ENCODE results near the gene RNF214. TPM values are rescaled to one million over a fixed set of nuclear protein-coding genes. Genes with fewer than 3 reads are reported as not detected.
A peak's percentile ranks its signal among the peaks of the same experiment; 100 is the strongest.
"Not testable (repeated sequence)": the region's sequence is repeated elsewhere in the genome, so short reads cannot be mapped to it uniquely, and the experiment has no call there.

RNF214 gene
- total RNA-seq, 1 donor from 2014 or later = 14.8 TPM

- DNase-seq (ENCODE audit: low read depth) = no peak
Measured at GRCh38 chr11:117313091-117313490, 80.6 kb downstream of the RNF214 start.

DNA sequence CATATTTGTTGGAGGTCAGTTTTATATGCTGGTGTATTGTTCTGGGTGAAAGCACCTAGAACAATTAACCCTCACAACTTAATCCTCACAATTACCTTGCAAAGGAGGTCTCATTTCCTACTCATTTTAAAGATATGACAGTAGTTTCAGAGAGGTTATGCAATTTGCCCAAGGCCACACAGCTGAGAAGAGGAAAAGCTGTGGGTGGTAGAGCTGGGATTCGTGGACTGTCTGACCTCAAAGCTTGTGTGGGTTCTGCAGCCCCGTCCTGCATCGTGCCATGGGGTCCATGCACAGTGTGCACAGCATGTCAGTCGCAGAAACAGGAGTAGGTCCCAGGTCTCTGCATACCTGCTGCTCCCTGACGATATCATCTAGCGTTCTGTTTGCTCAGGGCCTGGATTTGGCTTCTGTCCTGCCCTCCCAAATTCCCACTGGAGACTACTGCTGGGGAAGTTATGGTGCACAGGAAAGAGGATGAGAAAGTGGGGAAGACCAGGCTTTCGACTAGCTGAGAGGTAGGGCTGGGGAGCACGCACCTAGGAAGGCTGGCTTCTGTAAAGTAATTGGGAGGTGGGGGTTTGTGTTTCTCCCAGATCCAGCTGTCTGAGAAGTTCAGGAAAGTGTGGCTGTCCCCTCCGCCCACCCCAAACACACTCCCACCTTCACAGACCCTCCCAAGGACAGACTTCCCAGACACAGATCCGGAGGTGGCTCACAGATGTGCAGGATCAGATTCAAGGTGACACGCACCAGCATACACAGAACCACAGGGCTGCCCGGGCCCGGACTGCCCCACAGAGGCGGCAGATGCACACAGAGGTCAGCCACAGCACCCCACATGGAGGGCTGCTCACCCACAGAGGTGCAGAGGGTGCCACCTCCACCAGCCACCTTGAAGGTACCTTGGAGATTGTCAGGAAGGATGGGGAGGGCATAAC, 81.6 kb downstream of the RNF214 start:
- DNase-seq (ENCODE audit: low read depth) = no peak

DNA sequence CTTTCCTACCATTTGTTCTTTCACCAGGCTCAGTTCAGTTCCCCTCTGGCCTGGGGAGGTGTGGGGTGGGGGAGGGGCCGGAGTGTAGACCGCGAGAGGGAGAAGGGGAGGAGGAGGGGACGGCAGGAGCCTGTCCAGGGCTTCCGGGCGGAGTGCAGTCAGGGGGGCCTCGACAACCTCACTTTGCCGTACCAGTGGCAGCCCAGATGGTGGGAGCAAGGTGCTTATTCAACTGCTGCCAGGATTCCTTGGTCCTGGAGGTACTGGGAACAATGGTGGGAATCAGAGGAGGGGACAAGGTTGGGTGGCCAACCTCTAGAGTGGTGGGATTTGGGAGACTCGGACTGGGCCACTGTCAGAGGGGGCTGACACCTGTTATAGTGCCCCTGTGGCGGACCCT, 82.4 kb downstream of the RNF214 start:
- DNase-seq (ENCODE audit: low read depth) = peak; percentile 9

DNA sequence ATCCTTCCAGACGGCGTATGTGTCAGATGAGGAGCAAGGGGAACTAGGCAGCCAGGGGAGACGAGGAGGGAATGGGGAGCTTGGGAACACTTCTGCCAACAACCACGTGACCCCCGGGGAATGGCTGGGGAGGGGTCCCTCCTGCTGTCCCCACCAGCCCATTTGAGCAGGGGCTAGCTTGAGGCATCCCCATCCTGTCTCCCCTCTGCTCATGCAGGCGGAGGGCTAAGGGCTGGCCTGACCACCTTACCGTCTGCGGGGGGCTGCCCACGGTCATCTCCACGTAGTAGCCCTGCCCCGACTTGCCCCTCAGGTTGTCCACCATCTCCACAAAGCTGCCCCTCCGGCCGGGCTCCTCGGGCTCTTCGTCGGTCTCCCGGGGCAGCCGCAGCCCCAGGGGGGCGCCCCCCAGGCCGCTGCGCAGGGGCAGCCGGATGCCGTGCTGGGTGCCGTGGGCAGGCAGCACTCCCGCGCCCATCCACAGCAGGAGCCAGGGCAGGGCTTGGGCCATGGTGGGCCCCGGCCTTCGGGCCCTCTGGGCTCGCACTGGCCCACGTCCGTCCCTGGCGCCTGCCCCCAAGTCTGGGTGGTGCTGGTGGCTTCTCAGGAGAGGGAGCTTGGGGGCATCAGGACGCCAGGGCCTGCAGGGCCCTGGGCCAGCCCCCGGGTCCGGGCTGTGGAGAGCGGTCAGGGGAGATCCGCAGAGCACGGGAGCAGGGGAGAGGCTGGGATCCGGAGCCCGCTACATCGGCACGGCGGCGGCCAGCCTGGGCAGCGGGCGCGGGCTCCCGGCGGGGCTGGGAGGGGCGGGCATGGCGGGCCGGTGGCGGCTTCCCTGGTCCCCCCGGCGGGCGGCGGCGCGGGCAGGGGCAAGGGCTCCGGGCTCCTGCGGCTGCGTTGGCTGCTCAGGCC, 83.1 kb downstream of the RNF214 start:
- no peak for DNase-seq (ENCODE audit: low read depth)

- peak; percentile 93 for DNase-seq (ENCODE audit: low read depth)
Measured at GRCh38 chr11:117316197-117316961, 83.9 kb downstream of the RNF214 start, which contains the start of gene BACE1. TSS of gene BACE1 (minus strand) at chr11:117316256. CDS start at chr11:117315795, 461 bp downstream.

DNA sequence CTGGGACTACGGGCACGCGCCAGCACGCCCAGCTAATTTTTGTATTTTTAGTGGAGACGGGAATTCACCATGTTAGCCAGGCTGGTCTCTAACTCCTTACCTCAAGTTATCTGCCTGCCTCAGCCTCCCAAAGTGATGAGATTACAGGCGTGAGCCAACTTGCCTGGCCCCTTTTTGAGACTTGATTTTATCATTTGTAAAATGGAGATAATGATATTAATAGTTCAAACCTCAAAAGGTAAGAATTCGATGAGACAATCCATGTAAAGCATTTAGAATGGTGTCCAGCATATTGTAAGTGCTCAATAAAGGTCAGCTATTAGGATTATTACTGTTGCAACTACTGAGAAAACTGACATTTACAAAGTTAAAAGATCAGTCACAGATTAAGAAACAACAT, 86.3 kb downstream of the RNF214 start:
- DNase-seq (ENCODE audit: low read depth) = no peak

DNA sequence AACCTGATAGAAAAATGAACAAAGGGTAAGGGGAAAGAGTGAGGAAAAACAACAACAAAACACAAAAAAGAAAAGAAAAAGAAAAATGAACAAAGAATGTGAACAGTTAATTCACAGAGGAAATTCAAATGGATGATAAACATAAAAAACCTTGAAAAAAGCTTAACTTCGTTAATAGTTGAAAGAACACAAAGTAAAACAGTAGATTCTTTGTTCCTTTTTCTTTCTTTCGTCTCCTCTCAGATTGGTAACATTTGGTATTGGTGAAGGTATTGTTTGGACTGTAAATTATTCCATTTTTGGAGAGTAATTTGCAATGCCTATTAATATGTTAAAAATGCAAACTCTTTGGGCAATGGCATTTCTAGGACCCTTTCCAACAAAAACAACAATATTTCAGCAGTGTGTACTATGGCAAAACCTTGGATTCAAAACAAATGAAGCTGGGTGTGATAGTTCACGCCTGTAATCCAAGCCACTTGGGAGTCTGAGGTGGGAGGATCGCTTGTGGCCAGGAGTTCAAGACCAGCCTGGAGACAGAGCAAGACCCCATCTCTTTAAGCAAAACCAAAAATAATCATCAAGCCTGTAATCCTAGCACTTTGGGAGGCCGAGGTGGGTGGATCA, 86.9 kb downstream of the RNF214 start:
- DNase-seq (ENCODE audit: low read depth) = peak; percentile 15

- DNase-seq (ENCODE audit: low read depth) = not testable (repeated sequence)
Measured at GRCh38 chr11:117327255-117327566, 94.7 kb downstream of the RNF214 start.

DNA sequence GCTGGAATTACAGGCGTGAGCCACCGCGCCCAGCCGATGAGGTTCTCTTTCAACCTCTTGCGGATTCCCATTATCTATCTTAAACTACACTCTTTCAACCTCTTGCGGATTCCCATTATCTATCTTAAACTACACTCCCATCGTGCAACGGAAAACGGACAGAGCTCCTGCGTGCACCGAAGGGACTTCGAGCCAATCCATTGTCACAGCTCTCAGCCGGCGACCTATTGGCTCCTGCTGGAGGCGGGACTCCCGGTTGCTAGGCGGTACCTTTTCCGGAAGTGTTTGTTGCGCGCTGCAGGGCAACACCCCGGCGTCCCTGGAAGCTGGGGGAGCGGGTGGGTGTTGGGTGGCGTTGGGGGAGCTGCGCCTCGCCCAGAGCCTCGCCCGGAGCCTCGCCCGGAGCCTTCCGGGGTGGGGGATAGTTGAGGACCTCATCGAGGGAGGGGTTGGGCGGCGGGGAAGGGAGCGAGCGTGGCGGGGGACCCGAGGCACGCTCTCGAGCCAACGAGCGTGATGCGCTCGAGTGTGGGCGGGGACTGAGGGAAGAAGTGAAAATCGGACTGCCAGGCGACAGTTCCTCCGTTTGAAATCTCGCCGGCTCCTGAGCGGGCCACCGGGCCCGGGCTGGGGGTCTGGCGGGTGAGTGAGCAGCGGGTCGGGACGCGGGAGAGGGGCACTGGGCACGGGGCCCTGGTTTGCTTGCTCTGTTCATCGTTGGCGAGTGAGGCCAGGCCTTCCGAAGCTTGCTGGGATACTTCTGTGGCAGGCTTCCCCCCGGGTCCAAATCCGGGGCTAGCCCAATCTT, 95.3 kb downstream of the RNF214 start, which contains the start of gene CEP164:
Gene CEP164, plus strand, starts transcription at position 288 of the 808 bp plus-strand sequence. CDS start 10,733 bp downstream, outside the sequence.
- peak; percentile 98 for DNase-seq (ENCODE audit: low read depth)

- DNase-seq (ENCODE audit: low read depth) = peak; percentile 42
Measured at GRCh38 chr11:117328375-117329010, 96.0 kb downstream of the RNF214 start.

DNA sequence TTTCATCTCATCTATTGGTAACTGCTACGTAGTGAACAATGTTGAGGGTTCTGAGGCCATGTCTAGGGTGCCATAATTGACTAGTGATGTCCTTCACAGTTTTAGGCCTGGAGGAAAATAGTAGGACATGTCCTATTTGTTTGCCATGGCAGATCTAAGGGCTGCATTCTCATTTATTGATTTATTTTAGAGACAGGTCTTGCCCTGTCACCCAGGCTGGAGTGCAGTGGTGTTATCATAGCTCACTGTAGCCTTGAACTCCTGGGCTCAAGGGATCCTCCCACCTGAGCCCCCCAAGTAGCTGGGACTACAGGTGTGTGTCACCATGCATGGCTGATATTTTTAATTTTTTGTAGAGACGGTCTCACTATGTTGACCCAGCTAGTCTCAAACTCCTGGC, 100.4 kb downstream of the RNF214 start:
- DNase-seq (ENCODE audit: low read depth) = no peak

DNA sequence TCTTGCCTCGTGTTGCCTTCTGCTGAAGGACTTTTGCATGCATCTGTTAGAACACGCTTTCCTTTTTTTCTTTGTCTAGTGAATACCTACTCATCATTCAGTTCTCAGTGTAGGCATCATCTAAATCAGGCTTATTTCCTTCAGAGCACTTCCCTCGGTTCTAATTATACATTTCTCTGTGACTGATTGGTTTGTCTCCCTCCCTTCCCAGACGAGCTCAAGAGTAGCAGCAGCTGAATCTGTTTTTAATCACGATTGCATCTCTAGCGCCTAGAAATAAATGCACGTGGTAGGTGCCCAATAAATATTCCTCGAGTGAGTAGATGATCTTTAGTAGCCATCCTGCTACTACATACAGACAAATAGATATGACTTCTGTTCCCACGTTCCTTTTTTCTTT, 101.4 kb downstream of the RNF214 start:
- DNase-seq (ENCODE audit: low read depth) = peak; percentile 47

DNA sequence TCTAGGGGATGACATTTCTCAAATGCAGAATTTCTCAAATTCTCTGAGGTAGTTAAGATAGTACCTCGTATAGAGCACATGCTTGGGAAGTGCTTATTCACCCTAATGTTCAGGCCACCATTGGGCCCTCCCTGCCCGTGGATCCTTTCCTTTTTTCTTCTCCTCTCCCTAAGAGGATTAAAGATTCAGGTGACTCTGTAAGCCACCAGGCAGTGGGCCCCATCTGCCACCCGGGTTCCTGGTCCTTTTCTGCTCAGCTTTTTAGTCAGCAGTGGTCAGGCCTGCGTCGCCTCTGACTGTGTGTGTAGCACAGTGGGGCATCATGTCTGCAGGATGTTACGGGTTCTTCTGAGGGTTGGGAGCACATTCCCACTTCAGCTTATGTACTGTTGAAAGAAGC, 102.4 kb downstream of the RNF214 start:
- no peak for DNase-seq (ENCODE audit: low read depth)

DNA sequence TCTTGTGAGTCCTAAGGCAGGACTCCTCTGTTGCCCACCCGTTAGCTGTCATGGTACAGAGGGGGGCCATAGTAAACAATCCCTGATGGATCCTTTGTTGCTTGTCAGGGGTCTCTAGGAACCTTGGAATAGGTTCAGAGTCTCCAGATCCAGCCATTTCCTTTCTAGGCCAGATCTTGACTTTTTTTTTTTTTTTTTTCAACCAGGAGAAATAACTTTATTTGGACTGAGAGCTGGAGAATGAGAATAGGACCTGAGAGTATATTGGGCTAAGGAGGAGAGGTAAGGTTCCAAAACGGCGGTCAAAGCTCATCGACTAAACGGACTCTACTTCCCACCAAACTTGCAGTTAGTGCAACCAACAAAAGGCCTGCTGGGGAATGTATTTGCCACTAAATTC, 102.9 kb downstream of the RNF214 start:
- no peak for DNase-seq (ENCODE audit: low read depth)

Other genes with a start within 250 kb of the RNF214 start
- gene SIK3, start 134.2 kb upstream of the RNF214 start, total RNA-seq = 19.7 and 49.9 TPM in 2 replicates
- 93.0 and 94.1 TPM in 2 replicates for gene PAFAH1B2, start 88.4 kb upstream of the RNF214 start, total RNA-seq
- 24.7 and 39.6 TPM in 2 replicates for gene SIDT2, start 53.9 kb upstream of the RNF214 start, total RNA-seq
- 462 and 502 TPM in 2 replicates for gene TAGLN, start 33.3 kb upstream of the RNF214 start, total RNA-seq
- 36.8 and 42.3 TPM in 2 replicates for gene PCSK7, start 598 bp upstream of the RNF214 start, total RNA-seq
- gene BACE1-AS, start 58.7 kb downstream of the RNF214 start, total RNA-seq = 4.8 and 6.0 TPM in 2 replicates
- gene BACE1, start 83.6 kb downstream of the RNF214 start, total RNA-seq = 22.0 and 23.5 TPM in 2 replicates
- gene CEP164, start 95.2 kb downstream of the RNF214 start, total RNA-seq = 20.8 and 30.9 TPM in 2 replicates